ENCODE data around the gene ASPDH.

The ASPDH gene

GRCh38 chr19:50514346-50515167, 844 bp upstream of the ASPDH start:
- DNase-seq (ENCODE audit: low spot score) = no peak

- no peak for DNase-seq (ENCODE audit: low spot score)
These were observed 541 bp downstream of the ASPDH start for GRCh38 chr19:50512999-50513745.

GRCh38 chr19:50512112-50512998, 1.4 kb downstream of the ASPDH start:
- no peak for DNase-seq (ENCODE audit: low spot score)

- DNase-seq (ENCODE audit: low spot score) = peak; percentile 97
These were observed 2.5 kb downstream of the ASPDH start, which contains the start of gene JOSD2 for GRCh38 chr19:50511069-50511822. Gene JOSD2, minus strand, starts transcription at chr19:50511191. Its CDS starts 760 bp downstream, at chr19:50510431.

- no peak for DNase-seq (ENCODE audit: low spot score)
These were observed 3.0 kb downstream of the ASPDH start for GRCh38 chr19:50510700-50511068.

GRCh38 chr19:50510121-50510670, 3.5 kb downstream of the ASPDH start:
- DNase-seq (ENCODE audit: low spot score) = no peak

- no peak for DNase-seq (ENCODE audit: low spot score)
These were observed 4.3 kb downstream of the ASPDH start for GRCh38 chr19:50509366-50509765.

- no peak for DNase-seq (ENCODE audit: low spot score)
These were observed 4.9 kb downstream of the ASPDH start for GRCh38 chr19:50508843-50509190.

- DNase-seq (ENCODE audit: low spot score) = no peak
These were observed 6.3 kb downstream of the ASPDH start for GRCh38 chr19:50507376-50507775.

GRCh38 chr19:50506700-50507099, 7.0 kb downstream of the ASPDH start:
- DNase-seq (ENCODE audit: low spot score) = no peak

- no peak for DNase-seq (ENCODE audit: low spot score)
These were observed 7.7 kb downstream of the ASPDH start for GRCh38 chr19:50505856-50506611.

- DNase-seq (ENCODE audit: low spot score) = no peak
These were observed 11.9 kb downstream of the ASPDH start for GRCh38 chr19:50501568-50502475.

- DNase-seq (ENCODE audit: low spot score) = no peak
These were observed 12.5 kb downstream of the ASPDH start for GRCh38 chr19:50501186-50501567.

- no peak for DNase-seq (ENCODE audit: low spot score)
These were observed 13.0 kb downstream of the ASPDH start for GRCh38 chr19:50500753-50501151.

- DNase-seq (ENCODE audit: low spot score) = no peak
These were observed 13.5 kb downstream of the ASPDH start for GRCh38 chr19:50500060-50500752.

GRCh38 chr19:50498219-50499056, 15.3 kb downstream of the ASPDH start:
- no peak for DNase-seq (ENCODE audit: low spot score)

- no peak for DNase-seq (ENCODE audit: low spot score)
These were observed 16.7 kb downstream of the ASPDH start for GRCh38 chr19:50497022-50497405.

Data from CD4-positive, alpha-beta T cell treated with Interleukin-15 for 4 hours (primary cell).